HG03354 (cell line): Measurements from ENCODE around the gene APP.
"Not testable (repeated sequence)": the region's sequence is repeated elsewhere in the genome, so short reads cannot be mapped to it uniquely, and the experiment has no call there.

ENCODE experiments used
- ATAC-seq: cut with Tn5 transposase; IDR thresholded peaks from one replicate; pipeline ENCODE4 v1.9.1; 2021; ENCODE audit warnings: mild to moderate bottlenecking; ENCODE audit not compliant: unreplicated experiment, poor library complexity, severe bottlenecking

The APP gene

DNA sequence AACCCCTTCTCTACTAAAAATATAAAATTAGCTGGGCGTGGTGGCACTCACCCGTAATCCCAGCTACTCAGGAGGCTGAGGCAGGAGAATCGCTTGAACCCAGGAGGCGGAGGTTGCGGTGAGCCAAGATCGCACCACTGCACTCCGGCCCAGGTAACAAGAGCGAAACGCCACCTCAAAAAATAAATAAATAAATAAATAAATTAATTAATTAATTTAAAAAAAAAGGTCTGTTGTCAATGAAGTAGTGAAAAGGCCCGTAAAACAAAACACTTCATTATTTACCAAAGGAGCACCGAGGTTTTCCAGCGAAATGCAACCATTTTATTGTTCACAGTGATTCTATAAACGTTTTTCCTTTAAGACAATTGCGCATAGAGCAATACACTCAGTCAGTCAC lies 39.5 kb downstream of the APP start:
- ATAC-seq: not testable (repeated sequence)

GRCh38 chr21:26130249-26130881 lies 40.2 kb downstream of the APP start:
- ATAC-seq: no peak

DNA sequence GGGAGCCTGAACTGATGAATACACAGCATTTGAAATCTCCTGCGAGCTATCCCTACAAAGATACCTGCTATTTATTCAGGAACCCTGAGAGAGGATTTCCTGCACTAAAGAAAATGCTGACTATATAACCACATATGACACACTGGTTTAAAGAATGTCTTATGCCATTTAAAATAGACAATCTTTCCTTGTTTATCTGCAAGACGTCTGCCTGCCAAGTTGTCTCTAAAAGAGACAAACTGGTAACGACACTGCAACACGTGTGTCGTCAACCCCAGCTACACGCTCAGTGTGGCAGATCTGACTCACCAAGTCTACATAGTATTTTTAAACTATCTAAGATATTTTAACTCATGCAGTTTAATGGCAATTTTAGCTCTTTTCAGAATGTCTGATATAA lies 42.7 kb downstream of the APP start:
- ATAC-seq: no peak

GRCh38 chr21:26127073-26127814 lies 43.3 kb downstream of the APP start:
- no peak for ATAC-seq

GRCh38 chr21:26126168-26126553 lies 44.4 kb downstream of the APP start:
- ATAC-seq: no peak

DNA sequence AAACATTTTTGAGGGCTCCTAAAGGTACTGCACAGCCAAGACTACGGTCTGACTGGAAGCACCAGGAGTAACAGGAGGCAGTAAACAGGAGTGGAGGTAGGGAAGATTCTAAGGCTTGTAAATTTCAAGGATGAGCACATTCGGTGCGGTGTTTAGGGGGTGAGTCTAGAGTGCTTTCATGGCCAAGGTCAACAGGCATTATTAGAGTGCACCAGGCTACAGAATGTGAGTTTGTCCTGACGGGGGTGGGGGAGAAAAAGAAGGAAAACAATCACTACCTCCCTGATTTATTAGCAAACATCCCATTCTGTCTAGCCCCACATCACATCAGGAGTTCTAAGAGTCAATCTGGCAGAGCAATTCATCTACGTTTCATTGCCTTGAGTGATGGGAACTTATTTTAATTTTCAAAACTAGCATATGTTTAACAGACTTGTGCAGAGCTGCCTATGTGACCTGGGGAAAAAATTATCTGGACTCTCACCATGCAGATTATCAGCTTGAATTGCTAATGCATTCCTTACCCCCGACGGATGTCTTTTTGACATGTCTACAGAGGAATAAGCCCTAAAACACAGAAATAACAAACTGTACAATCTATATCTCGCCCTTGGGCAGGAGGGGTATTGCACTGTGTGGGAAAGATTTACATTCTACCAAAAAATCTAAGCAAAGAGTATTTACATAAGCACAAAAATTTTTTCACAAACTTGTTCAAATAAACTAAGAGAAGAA lies 45.0 kb downstream of the APP start:
- no peak for ATAC-seq

- no peak for ATAC-seq
Measured at GRCh38 chr21:26124896-26125295, 45.7 kb downstream of the APP start.

GRCh38 chr21:26124421-26124833 lies 46.1 kb downstream of the APP start:
- ATAC-seq: no peak

GRCh38 chr21:26123012-26123411 lies 47.6 kb downstream of the APP start:
- ATAC-seq: no peak

DNA sequence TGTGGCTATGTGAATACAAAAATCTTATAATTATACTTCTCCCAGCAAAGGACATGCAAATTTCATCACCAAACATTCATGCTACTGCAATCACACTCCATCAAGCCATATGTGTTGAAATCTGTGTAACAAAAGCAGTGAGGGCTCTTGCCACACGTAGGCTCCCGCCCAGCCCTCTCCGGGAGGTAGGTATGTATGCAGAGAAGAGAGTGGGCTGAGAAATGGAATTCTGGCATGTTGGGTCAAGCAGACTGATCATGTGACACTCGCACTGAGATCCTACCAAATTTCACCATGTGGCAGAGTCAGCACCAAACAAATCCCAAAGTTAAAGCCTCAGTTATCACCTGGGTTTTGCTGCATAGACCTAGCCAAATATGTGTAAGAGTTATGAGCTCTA lies 49.7 kb downstream of the APP start:
- no peak for ATAC-seq

DNA sequence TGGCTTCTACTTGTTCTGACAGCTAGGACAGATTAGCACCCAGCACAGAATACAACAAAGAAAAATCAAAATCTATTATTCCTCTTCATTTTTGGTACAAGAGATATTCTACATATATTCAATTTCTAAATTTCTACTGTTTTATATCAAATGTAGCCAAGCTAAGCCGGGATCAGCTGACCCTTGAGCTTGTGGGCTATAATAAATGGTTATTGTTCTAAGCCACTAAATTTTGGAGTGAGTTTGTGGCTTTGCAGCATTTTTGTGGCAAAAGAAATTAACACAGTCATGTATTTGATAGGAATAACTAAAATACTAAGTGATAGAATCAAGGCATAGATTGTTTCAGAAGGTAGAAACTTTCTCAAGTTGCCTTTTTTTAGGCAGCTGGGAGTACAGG lies 50.7 kb downstream of the APP start:
- ATAC-seq: no peak

DNA sequence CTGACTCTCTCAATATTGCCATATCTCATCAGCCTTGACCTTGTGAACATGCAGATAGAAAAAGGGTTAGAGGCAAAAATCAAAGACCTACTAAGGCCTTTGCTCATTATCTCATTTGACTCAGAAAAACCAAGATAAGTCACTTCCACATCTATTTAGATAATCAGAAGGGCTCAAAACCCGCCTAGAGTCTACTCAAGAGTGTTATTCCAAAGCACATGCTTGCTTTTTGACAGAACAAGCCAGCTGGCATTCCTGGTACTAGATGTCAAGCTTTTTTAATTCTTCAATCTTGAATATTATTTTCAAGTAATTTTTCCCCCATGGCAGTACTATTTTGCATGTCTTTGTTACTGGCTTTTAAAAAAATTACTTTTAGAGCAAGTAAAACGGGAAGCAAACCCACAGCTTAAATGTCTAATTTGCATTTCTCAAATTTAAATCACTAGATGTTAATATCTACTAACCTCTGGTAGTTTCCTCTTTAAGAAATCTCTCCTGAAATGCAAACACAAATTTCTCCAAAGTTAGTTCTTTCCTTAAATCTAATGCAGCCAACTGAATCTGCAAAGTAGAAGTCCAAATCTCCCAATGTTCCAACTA lies 51.5 kb downstream of the APP start:
- ATAC-seq: no peak

- ATAC-seq: no peak
Measured at GRCh38 chr21:26117972-26118367, 52.6 kb downstream of the APP start.

GRCh38 chr21:26117324-26117971 lies 53.1 kb downstream of the APP start:
- peak; percentile 48 for ATAC-seq

DNA sequence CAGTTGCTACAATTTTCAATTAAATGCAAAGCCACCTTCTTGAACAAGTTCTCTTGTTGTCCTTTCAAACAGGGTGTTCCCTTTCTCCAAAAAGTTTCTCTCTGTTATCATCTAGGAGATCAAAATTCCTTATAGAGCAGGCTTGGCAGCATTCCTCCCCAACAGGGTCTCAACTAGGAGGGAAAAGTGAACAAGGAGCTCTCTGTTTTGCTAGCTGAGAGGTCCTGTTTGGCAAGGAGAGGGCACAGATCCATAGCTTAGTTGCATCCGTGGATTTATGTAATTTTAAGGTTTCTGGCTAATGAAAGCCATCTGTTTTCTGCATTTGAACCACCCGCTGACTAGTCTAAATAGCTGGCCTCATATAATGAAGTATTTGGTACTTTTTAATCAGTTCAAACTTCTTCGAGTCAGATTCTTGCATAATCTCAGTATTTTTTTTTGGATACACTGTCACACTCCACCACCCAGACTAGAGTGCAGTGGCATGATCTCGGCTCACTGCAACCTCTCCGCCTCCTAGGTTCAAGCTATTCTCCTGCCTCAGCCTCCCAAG lies 54.0 kb downstream of the APP start:
- no peak for ATAC-seq

DNA sequence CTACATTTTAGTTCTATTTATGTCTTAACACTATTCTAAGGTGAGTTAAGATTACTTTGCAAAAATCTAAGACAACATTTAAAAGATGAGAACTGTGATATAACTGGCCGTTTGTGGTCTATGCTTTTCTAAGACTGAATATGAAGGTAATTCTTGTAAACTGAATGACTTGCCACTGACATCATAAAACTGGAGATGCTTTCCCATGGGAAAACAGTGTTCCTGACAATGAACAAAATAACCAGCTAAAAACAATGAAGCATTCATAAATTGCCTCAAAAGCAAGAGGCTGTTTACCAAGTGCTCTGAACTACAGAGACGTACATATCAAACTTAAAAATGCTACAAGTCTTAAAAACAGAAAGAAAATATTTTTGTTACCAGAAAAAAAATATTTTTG lies 54.7 kb downstream of the APP start:
- no peak for ATAC-seq

DNA sequence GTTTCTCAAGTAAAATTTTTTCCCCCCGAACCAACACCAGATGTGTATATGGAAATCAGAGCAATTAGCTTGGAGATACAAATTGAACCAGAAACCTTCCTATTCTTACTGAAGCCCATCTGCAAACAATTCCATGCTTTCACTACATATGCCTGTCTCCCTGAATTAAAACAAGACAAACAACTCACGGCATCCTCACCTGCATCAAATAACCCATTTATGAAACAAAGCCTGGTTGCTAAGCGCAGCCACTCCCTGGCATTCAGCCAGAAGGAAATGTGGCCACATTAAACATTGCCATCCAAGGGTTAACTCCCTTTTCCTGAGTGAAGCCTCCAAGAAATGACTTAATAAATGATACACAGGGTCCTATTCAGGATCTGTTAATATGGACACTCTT lies 55.3 kb downstream of the APP start:
- no peak for ATAC-seq

GRCh38 chr21:26112975-26113374 lies 57.6 kb downstream of the APP start:
- no peak for ATAC-seq

- ATAC-seq: no peak
Measured at GRCh38 chr21:26112127-26112742, 58.3 kb downstream of the APP start.
